ENCODE results near the gene TECTB. TPM values are rescaled to one million over a fixed set of nuclear protein-coding genes. Genes with fewer than 3 reads are reported as not detected.
A peak's percentile ranks its signal among the peaks of the same experiment; 100 is the strongest.

TECTB gene
- total RNA-seq, 1 experiment from 2014 or later, result 0.07 TPM

DNA sequence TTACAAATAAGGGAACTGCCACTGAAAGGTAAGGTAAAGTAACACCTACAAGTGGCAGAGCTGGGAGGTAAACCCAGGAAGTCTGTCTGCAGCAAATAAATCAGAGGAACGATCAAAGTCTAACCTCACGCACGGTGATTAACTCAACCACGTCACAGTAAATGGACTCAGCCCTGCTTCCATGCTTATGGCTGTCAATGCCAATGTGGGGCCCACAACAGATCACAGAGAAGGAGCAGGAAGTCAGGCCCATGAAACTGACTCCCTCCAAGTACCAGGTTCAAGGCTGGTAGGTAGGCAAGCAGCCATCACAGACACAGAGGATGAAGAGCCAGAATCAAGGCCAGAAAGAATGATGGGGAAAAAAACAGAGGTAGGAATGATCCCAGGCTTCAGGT is 52.7 kb downstream of the TECTB start:
- no TSS peak for BruUV-seq (replicated peaks)
- Histone ChIP-seq H3K36me3 (ENCODE audit: control insufficient read depth in 1 of 2, insufficient read depth in 2 of 2, low read length in 2 of 2) (no peaks in the 10 kb centered on the region), H3K9me3 (ENCODE audit: control insufficient read depth in 1 of 2, insufficient read depth in 1 of 2, low read depth in 1 of 2, low read length in 2 of 2) (no peaks in the 10 kb centered on the region), H3K27ac (ENCODE audit: low read depth, low read length) (peak overlapping the region; percentile 30; the same call in 1 of the 2 replicates), H3K9ac (ENCODE audit: low read length) (peak overlapping the region; percentile 48), H3K27me3 (ENCODE audit: insufficient read depth, low read length) (no peaks in the 10 kb centered on the region), H3K4me3 (replicated peaks in 1 of 2; ENCODE audit: low read depth in 1 of 2, low read length in 2 of 2) (no peak overlapping the region), H3K4me1 (ENCODE audit: control insufficient read depth in 1 of 2, insufficient read depth in 2 of 2, low read length in 2 of 2) (peaks cover 58 to 92% of the 10 kb centered on the region in 2 experiments), H4K20me1 (ENCODE audit: insufficient read depth) (no peaks in the 10 kb centered on the region), H3K79me2 (ENCODE audit: insufficient read depth, low read length) (no peaks in the 10 kb centered on the region), H2AFZ (ENCODE audit: low read depth, low read length, poor library complexity, severe bottlenecking) (peak overlapping the region; percentile 32), H3K4me2 (ENCODE audit: low read length) (peak overlapping the region; percentile 67), H3K9me2 (ENCODE audit: insufficient read depth) (no peaks in the 10 kb centered on the region)
- no peak for ATAC-seq
- DNase-seq (ENCODE audit: low read depth, low spot score), result no peak
- intact Hi-C loops (cut with micrococcal nuclease), result no loop called here
- POLR2A ChIA-PET, result interaction anchor here (4.0 to 4.1 kb wide), 2 partner anchors 39 to 43 kb away, joined by 14 to 16 read pairs; partner anchors contain the start of gene ACSL5
- RAD21 ChIA-PET (ENCODE audit: low non-redundant PET in 1 of 2, low total read pairs in 2 of 2, uncharacterized antibody in 2 of 2, unreplicated experiment in 2 of 2), result no interaction called here
- TF ChIP-seq RAD21 (IDR thresholded peaks at IDR 0.05; ENCODE audit: low read depth), result no peak
- no peak for TF ChIP-seq FOSL1 (IDR thresholded peaks at IDR 0.05; ENCODE audit: low read depth)
- TF ChIP-seq, protein P1, sequence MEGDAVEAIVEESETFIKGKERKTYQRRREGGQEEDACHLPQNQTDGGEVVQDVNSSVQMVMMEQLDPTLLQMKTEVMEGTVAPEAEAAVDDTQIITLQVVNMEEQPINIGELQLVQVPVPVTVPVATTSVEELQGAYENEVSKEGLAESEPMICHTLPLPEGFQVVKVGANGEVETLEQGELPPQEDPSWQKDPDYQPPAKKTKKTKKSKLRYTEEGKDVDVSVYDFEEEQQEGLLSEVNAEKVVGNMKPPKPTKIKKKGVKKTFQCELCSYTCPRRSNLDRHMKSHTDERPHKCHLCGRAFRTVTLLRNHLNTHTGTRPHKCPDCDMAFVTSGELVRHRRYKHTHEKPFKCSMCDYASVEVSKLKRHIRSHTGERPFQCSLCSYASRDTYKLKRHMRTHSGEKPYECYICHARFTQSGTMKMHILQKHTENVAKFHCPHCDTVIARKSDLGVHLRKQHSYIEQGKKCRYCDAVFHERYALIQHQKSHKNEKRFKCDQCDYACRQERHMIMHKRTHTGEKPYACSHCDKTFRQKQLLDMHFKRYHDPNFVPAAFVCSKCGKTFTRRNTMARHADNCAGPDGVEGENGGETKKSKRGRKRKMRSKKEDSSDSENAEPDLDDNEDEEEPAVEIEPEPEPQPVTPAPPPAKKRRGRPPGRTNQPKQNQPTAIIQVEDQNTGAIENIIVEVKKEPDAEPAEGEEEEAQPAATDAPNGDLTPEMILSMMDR (IDR thresholded peaks at IDR 0.05 in 2 of 3, conservative IDR thresholded peaks at IDR 0.05 in 1 of 3; ENCODE audit: borderline replicate concordance in 1 of 3, insufficient read depth in 1 of 3, low read depth in 2 of 3, low read length in 2 of 3), result no peak
- no peak for TF ChIP-seq SIN3A (IDR thresholded peaks at IDR 0.05; ENCODE audit: low read depth)
- peak; percentile 33; the same call in 1 of the 2 replicates for TF ChIP-seq POLR2AphosphoS5 (IDR thresholded peaks at IDR 0.05; ENCODE audit: low read depth, low read length)
- no peak for TF ChIP-seq TCF7L2 (IDR thresholded peaks at IDR 0.05; ENCODE audit: borderline replicate concordance, extremely low read depth, insufficient read depth, insufficient read length)
- TF ChIP-seq JUND (IDR thresholded peaks at IDR 0.05), result no peak
- TF ChIP-seq SRF (IDR thresholded peaks at IDR 0.05; ENCODE audit: low read depth), result no peak
- no peak for TF ChIP-seq SP1 (IDR thresholded peaks at IDR 0.05; ENCODE audit: low read depth)
- no peak for TF ChIP-seq ZNF274 (IDR thresholded peaks at IDR 0.05; ENCODE audit: low read depth, low read length)
- no peak for TF ChIP-seq ELF1 (IDR thresholded peaks at IDR 0.05; ENCODE audit: borderline replicate concordance, low read depth)
- TF ChIP-seq YY1 (IDR thresholded peaks at IDR 0.05; ENCODE audit: extremely low read depth, insufficient replicate concordance, low read depth, low read length), result peak; percentile 9
- CTCF ChIA-PET, result interaction anchor here (4.4 kb wide), 1 partner anchor 99 kb away, joined by 26 read pairs; no protein-coding TSS in a partner anchor

Measured in HCT116 (cell line).